ENCODE data around the gene CAMK1D. TPM values are rescaled to one million over a fixed set of nuclear protein-coding genes. Genes with fewer than 3 reads are reported as not detected.
A peak's percentile ranks its signal among the peaks of the same experiment; 100 is the strongest.

The CAMK1D gene
- total and polyA plus RNA-seq, 8 donors, result 4.4 to 10.8 (median 4.8) TPM

DNA sequence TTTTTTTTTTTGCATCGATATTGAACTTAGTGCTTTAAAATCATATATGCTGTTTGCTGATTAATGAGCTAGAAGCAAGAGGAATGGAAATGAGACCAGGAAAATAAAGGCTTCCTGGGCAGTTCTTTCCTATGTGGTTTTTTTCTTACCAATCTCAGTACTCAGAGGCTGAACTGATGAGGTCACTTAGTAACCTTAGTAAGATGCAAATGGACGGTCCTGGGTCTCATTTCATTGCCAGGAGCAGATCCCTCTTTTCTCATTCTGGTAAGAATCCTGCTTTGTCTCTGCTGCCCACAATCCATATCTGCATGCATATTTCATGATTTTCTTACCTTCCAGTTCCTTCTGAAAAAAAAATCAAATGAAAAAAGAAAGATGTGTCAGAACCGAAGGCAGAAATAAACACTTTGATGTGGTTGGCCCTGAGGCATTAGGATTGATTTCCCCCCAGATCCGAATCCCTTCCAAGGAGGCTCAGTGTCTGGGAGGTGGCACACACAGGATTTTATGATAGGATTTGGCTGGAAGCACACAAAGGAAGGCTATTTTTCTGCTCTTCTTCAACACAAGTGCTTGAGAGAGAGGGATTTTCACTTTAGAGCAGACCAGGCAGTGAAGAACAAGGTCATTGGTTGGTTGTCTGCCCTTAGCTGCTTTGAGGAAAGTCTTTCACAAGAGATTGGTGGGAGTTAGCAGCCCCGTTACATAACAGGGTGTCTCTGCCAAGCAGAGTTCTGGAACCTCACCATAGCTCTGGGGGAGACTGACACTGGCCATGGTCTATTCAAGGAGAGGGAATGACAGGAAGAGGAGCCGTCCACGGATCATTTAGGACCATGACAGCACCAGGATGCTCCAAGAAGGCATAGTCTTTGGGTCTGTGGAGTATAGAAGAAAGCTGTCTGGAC is 150.0 kb downstream of the CAMK1D start:
- ATAC-seq (no peak), DNase-seq (no peak)
- H3K4me3 ChIP-seq, result no peak overlapping the region
- intact Hi-C loops (cut with DNase I), result no loop called here
- peaks cover 9 to 22% of the 10 kb centered on the region in 2 donors for H3K4me1 ChIP-seq
- no peak overlapping the region for H3K27ac ChIP-seq
- TF ChIP-seq CTCF (IDR thresholded peaks at IDR 0.05), result no peak
- H3K36me3 ChIP-seq, result no peaks in the 10 kb centered on the region
- H3K27me3 ChIP-seq, result no peaks in the 10 kb centered on the region
- no peaks in the 10 kb centered on the region for H3K9me3 ChIP-seq

GRCh38 chr10:12500381-12501303 is 151.3 kb downstream of the CAMK1D start:
- TF ChIP-seq CTCF (IDR thresholded peaks at IDR 0.05), result no peak
- H3K9me3 ChIP-seq, result no peaks in the 10 kb centered on the region
- no peaks in the 10 kb centered on the region for H3K36me3 ChIP-seq
- no peak for DNase-seq
- H3K4me1 ChIP-seq, result peaks cover 9 to 22% of the 10 kb centered on the region in 2 donors
- H3K27ac ChIP-seq, result no peak overlapping the region
- no peak for ATAC-seq
- H3K27me3 ChIP-seq, result no peaks in the 10 kb centered on the region
- intact Hi-C loops (cut with DNase I), result no loop called here
- H3K4me3 ChIP-seq, result no peak overlapping the region

- no peaks in the 10 kb centered on the region for H3K9me3 ChIP-seq
- no peak for DNase-seq
- no peaks in the 10 kb centered on the region for H3K27me3 ChIP-seq
- peak; percentile 30 for ATAC-seq
- no peak for TF ChIP-seq CTCF (IDR thresholded peaks at IDR 0.05)
- no peak overlapping the region for H3K27ac ChIP-seq
- peaks cover 9 to 22% of the 10 kb centered on the region in 2 donors for H3K4me1 ChIP-seq
- no peaks in the 10 kb centered on the region for H3K36me3 ChIP-seq
- intact Hi-C loops (cut with DNase I), result no loop called here
- no peak overlapping the region for H3K4me3 ChIP-seq
These were observed 152.0 kb downstream of the CAMK1D start for GRCh38 chr10:12501324-12501723.

GRCh38 chr10:12501841-12502525 is 152.6 kb downstream of the CAMK1D start:
- intact Hi-C loops (cut with DNase I), result no loop called here
- H3K27ac ChIP-seq, result no peak overlapping the region
- DNase-seq, result no peak
- no peak overlapping the region for H3K4me3 ChIP-seq
- no peak for TF ChIP-seq CTCF (IDR thresholded peaks at IDR 0.05)
- H3K27me3 ChIP-seq, result no peaks in the 10 kb centered on the region
- no peak for ATAC-seq
- H3K9me3 ChIP-seq, result no peaks in the 10 kb centered on the region
- H3K36me3 ChIP-seq, result no peaks in the 10 kb centered on the region
- H3K4me1 ChIP-seq, result peaks cover 9 to 22% of the 10 kb centered on the region in 2 donors

Measured in left lung (tissue), 10 donors.